GM12892 (cell line): ENCODE measurements around the gene TBX3.

ENCODE experiments used
- POLR2A ChIP-seq: IDR thresholded peaks from 2 replicates; pipeline ENCODE4 v1.6.1; 2011; ENCODE audit warnings: low read depth, low read length, control low read depth
- TAF1 ChIP-seq: IDR thresholded peaks from 2 replicates; pipeline ENCODE4 v1.6.1; 2011; ENCODE audit warnings: low read depth, mild to moderate bottlenecking, control low read depth, low read length, borderline replicate concordance

DNA sequence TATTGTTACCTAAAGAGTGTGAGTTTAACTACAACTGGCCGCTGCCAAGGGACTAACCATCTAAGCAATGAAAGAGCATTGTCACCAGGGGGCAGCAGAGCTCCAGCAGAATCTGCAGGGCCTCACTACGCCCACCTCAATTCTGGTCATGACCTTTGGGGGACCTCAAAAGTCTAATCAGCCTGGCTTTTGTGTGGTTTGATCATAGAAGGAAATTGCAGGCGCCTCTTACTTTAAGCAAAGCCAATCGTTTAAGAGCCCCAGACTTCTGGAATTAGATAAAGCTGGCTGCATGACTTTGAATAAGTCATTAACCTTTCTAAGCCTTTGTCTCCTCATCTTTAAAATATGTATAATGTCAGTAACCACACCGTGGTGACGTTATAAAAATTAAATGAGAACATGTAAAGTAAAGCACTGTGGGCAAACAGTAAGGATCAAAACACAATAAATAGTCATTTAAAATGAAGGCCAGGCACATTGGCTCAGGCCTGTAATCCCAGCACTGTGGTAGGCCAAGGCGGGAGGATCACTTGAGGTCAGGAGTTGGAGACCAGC lies 58.6 kb downstream of the TBX3 start:
- TF ChIP-seq POLR2A: no peak
- no peak for TF ChIP-seq TAF1
